Muscle of leg (tissue), 11 donors: ENCODE data around the gene LRPAP1. TPM values are rescaled to one million over a fixed set of nuclear protein-coding genes. Genes with fewer than 3 reads are reported as not detected.

Experiments
- DNase-seq: peaks from one replicate; pipeline ENCODE4 v3.0.0; 2013
- H3K27ac ChIP-seq: one replicate; pipeline ENCODE4 v1.5.1; 2013; ENCODE audit warnings: mild to moderate bottlenecking, low read length, control low read depth
- H3K27me3 ChIP-seq: one replicate; pipeline ENCODE4 v1.6.1; 2013; ENCODE audit warnings: low read length; ENCODE audit not compliant: control insufficient read depth, insufficient read depth
- H3K36me3 ChIP-seq: one replicate; pipeline ENCODE4 v1.6.1; 2013; ENCODE audit warnings: low read length; ENCODE audit not compliant: control insufficient read depth, insufficient read depth
- H3K4me1 ChIP-seq: one replicate; pipeline ENCODE4 v1.6.1; 2013; ENCODE audit warnings: low read length; ENCODE audit not compliant: control insufficient read depth, insufficient read depth
- H3K4me3 ChIP-seq: one replicate; pipeline ENCODE4 v1.5.1; 2013; ENCODE audit warnings: low read length, control low read depth
- H3K9me3 ChIP-seq: replicated peaks from 2 replicates; pipeline ENCODE4 v1.6.1; 2013; ENCODE audit warnings: low read depth, low read length; ENCODE audit not compliant: control insufficient read depth
- WGBS: methylation state at CpG from one replicate; pipeline ENCODE4 v1.1.5; 2013; ENCODE audit warnings: missing lambda C conversion rate; ENCODE audit not compliant: insufficient coverage; 5-methylcytosine and 5-hydroxymethylcytosine counted together
- polyA plus RNA-seq, 8 donors: library from polyadenylated mRNA; unstranded; fragments of 120-200 nt; gene quantifications; one replicate each; pipeline versions ENCODE4 v1.2.1 to v1.2.3, GENCODE V29; 2013; ENCODE audit warnings: inconsistent platforms in 1 of 8, low replicate concordance in 1 of 8; ENCODE audit not compliant: insufficient read length in 8 of 8, insufficient read depth in 1 of 8
- total RNA-seq: library from RNA; stranded (reverse); fragments of 120-200 nt; gene quantifications from one replicate; pipeline ENCODE4 v1.2.4, GENCODE V29; 2013

Gene LRPAP1
- total and polyA plus RNA-seq, 9 donors, result 72.4 to 99.1 (median 92.7) TPM

- Histone ChIP-seq H3K36me3 (peaks cover 3% of the 10 kb centered on the region), H3K27ac (no peak overlapping the region), H3K27me3 (peaks cover 19% of the 10 kb centered on the region), H3K9me3 (no peaks in the 10 kb centered on the region), H3K4me3 (no peak overlapping the region), H3K4me1 (peaks cover 74% of the 10 kb centered on the region)
- WGBS, result 12% methylated on average over 16 of the region's 17 CpGs
- DNase-seq, result peak; percentile 83
Measured at GRCh38 chr4:3480528-3481112, 51.6 kb downstream of the LRPAP1 start.

GRCh38 chr4:3479358-3480101 is 52.7 kb downstream of the LRPAP1 start:
- WGBS, result 73% methylated on average over 21 of the region's 25 CpGs
- Histone ChIP-seq H3K4me3 (no peak overlapping the region), H3K4me1 (peaks cover 63% of the 10 kb centered on the region), H3K27ac (no peak overlapping the region), H3K9me3 (no peaks in the 10 kb centered on the region), H3K36me3 (peaks cover 3% of the 10 kb centered on the region), H3K27me3 (peaks cover 11% of the 10 kb centered on the region)
- no peak for DNase-seq

- H3K27ac ChIP-seq, result no peak overlapping the region
- H3K4me1 ChIP-seq, result peaks cover 55% of the 10 kb centered on the region
Measured at GRCh38 chr4:3478446-3479357, 53.5 kb downstream of the LRPAP1 start.

GRCh38 chr4:3477750-3478430 is 54.3 kb downstream of the LRPAP1 start:
- Histone ChIP-seq H3K4me3 (no peak overlapping the region), H3K4me1 (peaks cover 50% of the 10 kb centered on the region), H3K27me3 (peaks cover 6% of the 10 kb centered on the region), H3K36me3 (peaks cover 3% of the 10 kb centered on the region), H3K27ac (no peak overlapping the region), H3K9me3 (no peaks in the 10 kb centered on the region)
- no peak for DNase-seq
- WGBS, result 57% methylated on average over 13 of the region's 23 CpGs

More at GRCh38 chr4:3478446-3479357, 53.5 kb downstream of the LRPAP1 start:
- H3K27me3 ChIP-seq, result peaks cover 6% of the 10 kb centered on the region
- 69% methylated on average over 32 of the region's 35 CpGs for WGBS
- H3K36me3 ChIP-seq, result peaks cover 3% of the 10 kb centered on the region
- H3K9me3 ChIP-seq, result no peaks in the 10 kb centered on the region
- no peak for DNase-seq
- no peak overlapping the region for H3K4me3 ChIP-seq

DNA sequence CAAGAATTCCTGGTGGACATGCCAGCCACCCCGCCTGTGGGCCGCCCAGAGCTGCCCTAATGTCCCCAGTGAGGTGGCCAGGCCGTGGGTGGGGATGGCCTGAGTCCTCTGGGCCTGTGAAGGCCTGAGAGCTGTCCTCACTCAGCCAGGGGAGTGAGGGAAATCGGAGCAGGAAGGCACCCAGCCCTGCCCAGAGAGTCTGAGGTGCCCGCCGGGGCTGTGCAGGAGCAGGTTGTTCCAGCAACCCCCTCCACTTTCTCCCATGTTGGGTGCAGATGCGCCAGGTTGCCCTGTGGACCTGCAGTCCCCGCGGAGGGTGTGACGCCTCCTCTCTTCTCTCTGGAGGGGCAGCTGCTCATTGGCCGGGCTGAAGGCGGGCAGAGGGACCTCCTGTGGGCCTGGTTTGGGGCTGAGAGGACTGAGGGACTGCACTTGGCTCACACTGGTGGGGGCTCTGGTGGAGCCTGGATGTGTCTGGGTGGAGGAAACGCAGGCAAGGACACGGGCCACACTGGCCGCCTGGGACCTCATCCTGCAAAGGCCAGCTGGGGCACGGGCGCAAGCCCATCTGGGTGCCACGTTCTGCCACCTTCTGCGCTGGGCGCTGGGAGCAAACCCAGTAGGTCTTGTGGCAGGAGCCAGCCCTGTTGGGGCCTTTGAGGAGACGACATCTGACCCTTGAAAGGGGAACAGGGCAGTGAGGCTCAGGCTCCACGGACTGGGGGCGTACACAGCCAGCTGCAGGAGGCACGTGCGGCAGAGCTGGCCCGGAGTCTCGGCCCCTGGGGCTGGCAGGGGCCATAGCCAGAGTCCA is 55.1 kb downstream of the LRPAP1 start:
- Histone ChIP-seq H3K27me3 (peaks cover 6% of the 10 kb centered on the region), H3K27ac (no peak overlapping the region), H3K9me3 (no peaks in the 10 kb centered on the region), H3K4me1 (peaks cover 44% of the 10 kb centered on the region), H3K36me3 (peaks cover 3% of the 10 kb centered on the region), H3K4me3 (no peak overlapping the region)
- DNase-seq, result no peak
- WGBS, result 73% methylated on average over 21 of the region's 27 CpGs

DNA sequence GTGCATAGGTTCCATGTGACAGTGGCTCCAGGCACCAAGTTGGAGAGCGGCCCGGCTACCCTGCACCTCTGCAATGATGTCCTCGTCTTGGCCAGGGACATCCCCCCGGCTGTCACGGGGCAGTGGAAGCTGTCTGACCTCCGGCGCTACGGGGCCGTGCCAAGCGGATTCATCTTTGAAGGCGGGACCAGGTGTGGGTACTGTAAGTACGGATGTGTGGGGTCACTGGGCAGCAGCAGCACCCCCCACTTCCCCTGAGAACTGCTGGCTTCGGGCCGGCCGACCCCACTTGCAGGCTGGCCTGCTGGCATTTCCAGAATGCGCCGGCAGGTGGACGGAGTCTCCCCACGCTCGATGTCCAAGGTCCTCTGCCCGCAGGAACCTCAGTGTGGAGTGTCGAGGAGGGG is 55.9 kb downstream of the LRPAP1 start:
- no peak overlapping the region for H3K27ac ChIP-seq
- no peaks in the 10 kb centered on the region for H3K9me3 ChIP-seq
- peaks cover 3% of the 10 kb centered on the region for H3K27me3 ChIP-seq
- H3K4me3 ChIP-seq, result no peak overlapping the region
- H3K36me3 ChIP-seq, result peaks cover 3% of the 10 kb centered on the region
- WGBS, result 80% methylated on average over 17 of the region's 22 CpGs
- no peak for DNase-seq
- peaks cover 36% of the 10 kb centered on the region for H3K4me1 ChIP-seq

DNA sequence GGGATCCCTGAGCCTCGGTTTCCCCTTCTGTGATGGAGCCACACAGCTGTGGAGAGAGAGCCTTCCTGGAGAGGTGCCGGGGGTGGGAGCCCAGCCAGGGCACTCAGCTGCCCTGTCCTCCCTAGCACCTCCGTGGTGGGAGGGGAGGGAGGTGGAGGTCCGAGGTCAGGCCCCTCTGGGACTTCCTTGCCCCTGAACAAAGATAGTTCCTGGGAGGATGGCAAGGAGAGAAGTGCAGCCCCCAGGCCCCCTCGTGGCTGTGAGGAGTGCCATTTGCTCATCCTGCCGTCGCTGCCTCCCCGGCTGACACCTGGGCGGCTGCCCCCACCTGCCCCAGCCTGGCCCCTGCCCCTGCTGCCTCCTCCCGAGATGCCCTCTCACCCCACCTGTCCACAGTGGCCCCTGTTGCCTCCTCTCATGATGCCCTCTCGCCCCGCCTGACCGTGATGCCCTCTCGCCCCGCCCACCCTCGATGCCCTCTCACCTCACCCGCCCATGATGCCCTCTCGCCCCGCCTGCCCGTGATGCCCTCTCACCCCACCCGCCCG is 56.4 kb downstream of the LRPAP1 start:
- Histone ChIP-seq H3K36me3 (peaks cover 3% of the 10 kb centered on the region), H3K9me3 (no peaks in the 10 kb centered on the region), H3K27me3 (no peaks in the 10 kb centered on the region), H3K4me3 (no peak overlapping the region), H3K4me1 (peaks cover 30% of the 10 kb centered on the region), H3K27ac (no peak overlapping the region)
- no peak for DNase-seq
- 85% methylated on average over 17 of the region's 22 CpGs for WGBS

DNA sequence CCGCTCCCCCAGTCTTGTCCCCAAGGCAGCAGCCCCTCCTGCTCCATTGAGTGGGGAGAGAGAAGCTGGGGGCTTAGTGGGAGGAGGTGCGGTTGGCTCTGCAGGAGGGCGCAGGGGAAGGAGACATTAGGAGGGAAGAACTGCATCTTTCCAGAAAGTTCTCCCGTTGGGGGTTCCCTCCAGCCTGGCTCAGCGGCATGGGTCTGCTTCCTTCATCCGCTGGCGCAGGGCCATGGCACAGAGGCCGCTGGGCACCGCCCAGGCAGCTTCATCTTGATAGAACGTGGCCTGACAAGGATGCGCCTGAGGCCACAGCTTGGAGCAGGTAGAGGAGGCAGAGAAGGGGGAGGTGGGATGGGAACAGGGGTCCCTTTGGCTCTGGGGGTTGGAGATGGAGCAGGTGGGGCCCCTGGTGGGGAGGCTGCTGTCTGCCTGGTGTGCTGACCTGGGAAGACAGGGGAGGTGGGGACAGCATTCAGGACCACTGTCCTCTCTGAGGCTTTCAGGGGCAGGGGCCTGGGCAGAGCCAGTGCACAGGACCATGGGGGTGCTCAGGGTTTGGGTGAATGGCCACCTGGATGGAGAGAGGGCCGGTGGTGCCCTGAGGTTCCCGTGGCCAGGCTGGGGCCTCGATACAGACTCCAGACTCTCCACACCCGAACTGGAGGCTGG is 57.0 kb downstream of the LRPAP1 start:
- H3K27ac ChIP-seq, result no peak overlapping the region
- no peaks in the 10 kb centered on the region for H3K9me3 ChIP-seq
- peaks cover 3% of the 10 kb centered on the region for H3K36me3 ChIP-seq
- DNase-seq, result no peak
- peaks cover 28% of the 10 kb centered on the region for H3K4me1 ChIP-seq
- H3K27me3 ChIP-seq, result no peaks in the 10 kb centered on the region
- no peak overlapping the region for H3K4me3 ChIP-seq
- 83% methylated on average over 13 of the region's 15 CpGs for WGBS
